Stimulated activated CD8-positive, alpha-beta memory T cell treated with anti-CD3 and anti-CD28 coated beads, Interleukin-4, amount 100 ng/mL, for 24 hours (primary cell): ENCODE data around the gene LSM2.
"Not testable (repeated sequence)": the region's sequence is repeated elsewhere in the genome, so short reads cannot be mapped to it uniquely, and the experiment has no call there.

Experiments
- DNase-seq: peaks from one replicate; pipeline ENCODE4 v3.0.0-alpha.2; 2020; ENCODE audit warnings: low read depth

LSM2 gene

DNA sequence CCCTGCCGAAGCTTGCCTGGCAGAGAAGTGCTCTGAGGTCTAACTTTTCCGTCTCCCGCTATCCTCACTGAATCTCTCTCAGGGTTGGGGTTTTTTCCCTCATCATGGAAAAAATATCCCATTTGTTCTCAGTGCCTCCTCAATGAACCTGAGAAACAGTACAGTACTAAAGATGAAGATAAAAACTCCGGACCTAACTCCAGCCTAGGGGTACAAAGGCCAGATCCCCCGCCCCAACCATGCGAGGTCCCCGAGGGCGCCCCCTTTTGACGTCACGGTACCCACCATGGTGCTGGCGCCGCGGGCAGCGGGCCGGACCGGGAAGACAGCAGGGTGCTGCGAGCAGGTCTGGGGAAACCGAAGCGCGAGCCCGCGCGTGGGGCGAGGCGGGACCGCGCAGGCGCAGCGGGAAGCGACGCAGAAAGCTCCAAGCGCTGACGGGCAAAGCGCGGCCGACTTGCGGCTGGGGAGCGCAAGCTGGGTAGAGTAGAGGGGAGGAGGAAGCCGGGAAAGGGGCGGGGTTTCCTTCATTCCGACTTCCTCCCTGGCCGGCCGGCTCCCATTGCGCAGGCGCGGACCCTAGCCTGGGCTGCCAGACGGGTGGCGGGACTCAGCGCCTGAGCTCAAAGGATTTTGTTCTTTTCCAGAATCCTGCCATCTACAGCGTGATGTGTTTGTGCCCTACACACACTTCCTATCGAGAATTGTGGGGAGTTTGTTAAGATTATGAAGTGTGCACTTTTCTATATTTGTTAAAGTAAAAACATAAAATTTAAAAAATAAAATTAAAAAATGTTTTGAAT is at the start of gene LSM2:
Gene LSM2 (minus strand): TSS at position 497 of the 803 bp plus-strand sequence. CDS start 209 bp downstream, at position 288.
- DNase-seq = peak; percentile 95

DNA sequence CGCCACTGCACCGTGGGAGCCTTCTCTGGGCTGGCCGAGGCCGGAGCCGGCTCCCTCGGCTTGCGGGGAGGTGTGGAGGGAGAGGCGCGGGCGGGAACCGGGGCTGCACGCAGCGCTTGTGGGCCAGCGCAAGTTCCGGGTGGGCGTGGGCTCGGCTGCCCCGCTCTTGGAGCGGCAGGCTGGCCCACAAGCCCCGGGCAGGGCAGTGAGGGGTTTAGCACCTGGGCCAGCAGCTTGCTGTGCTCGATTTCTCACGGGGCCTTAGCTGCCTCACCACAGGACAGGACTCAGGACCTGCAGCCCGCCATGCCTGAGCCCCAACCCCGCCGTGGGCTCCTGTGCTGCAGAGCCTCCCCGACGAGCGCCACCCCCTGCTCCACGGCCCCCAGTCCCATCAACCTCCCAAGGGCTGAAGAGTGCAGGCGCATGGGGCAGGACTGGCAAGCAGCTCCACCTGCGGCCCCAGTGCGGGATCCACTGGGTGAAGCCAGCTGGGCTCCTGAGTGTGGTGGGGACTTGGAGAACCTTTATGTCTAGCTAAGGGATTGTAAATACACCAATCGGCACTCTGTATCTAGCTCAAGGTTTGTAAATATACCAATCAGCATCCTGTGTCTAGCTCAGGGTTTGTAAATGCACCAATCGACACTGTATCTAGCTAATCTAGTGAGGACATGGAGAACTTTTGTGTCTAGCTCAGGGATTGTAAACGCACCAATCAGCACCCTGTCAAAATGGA is 45.4 kb upstream of the LSM2 start:
- not testable (repeated sequence) for DNase-seq

GRCh38 chr6:31851485-31851832 is 44.7 kb upstream of the LSM2 start:
- DNase-seq = no peak

GRCh38 chr6:31850765-31851484 is 44.2 kb upstream of the LSM2 start:
- DNase-seq = no peak

GRCh38 chr6:31847276-31847978 is 40.7 kb upstream of the LSM2 start:
- DNase-seq = no peak

DNA sequence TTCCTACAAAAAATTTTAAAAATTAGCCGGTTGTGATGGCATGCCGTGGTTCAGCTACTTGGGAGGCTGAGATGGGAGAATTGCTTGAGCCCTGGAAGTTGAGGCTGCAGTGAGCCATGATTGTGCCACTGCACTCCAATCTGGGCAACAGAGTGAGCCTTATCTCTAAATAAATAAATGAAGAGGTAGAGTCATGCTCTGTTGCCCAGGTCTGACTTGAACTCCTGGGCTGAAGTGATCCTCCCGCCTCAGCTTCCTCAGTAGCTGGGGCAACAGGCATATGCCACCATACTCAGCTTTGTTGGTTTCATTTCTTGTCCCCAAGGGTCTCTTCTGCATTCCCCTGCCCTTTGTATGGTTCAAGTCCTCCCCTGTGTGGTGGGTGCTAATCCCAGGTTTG is 37.7 kb upstream of the LSM2 start:
- DNase-seq = no peak

GRCh38 chr6:31842053-31842452 is 35.3 kb upstream of the LSM2 start:
- DNase-seq = no peak

DNA sequence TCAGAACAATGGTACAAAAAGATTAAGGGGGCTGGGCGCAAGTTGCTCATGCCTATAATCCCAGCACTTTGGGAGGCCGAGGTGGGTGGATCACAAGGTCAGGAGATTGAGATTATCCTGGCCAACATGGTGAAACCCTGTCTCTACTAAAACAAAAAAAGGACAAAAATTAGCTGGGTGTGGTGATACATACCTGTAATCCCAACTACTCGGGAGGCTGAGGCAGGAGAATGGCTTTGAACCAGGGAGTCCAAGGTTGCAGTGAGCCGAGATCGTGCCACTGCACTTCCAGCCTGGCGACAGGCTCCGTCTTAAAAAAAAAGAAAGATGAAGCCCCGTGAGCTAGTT is 33.0 kb upstream of the LSM2 start:
- not testable (repeated sequence) for DNase-seq

GRCh38 chr6:31838968-31839367 is 32.2 kb upstream of the LSM2 start:
- no peak for DNase-seq

- not testable (repeated sequence) for DNase-seq
Measured at GRCh38 chr6:31838114-31838553, 31.4 kb upstream of the LSM2 start.

- no peak for DNase-seq
Measured at GRCh38 chr6:31837369-31838113, 30.8 kb upstream of the LSM2 start.

DNA sequence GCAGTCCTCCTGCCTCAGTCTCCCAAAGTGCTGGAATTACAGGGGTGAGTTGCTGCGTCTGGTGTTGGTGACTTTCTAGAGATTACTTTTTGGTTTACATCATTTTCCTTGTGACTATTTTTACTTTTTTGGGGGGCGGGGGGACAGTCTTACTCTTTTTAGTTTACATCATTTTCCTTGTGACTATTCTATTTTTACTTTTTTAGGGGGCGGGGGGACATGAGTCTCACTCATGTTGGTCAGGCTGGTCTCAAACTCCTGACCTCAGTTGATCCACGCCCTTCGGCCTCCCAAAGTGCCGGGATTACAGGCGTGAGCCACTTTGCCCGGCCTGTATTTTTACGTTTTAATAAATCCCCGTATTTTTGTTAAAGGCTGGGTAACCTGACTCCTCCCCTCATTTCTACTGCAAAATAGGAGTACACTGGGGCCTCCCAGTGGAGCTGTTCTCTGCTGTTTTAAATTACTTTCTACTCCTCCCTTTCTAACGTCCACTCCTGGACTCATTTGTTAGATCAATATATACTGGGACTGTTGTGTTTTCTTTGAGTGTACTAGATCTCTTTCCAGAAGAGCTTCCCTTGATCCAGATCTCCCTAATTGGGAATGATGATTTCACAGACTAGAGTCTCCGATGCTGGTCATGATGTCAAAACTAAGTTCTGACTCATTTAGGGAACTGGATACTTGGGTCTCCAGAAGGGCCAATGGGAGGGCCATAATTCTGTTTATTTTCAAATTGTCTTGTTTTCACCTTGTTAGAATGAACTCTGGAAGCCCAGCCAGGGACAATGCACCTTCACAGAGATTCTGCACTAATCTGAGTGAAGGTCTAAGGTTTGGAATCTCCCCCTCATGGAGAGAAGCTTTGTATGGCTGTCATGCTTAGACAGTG is 30.0 kb upstream of the LSM2 start:
- DNase-seq = no peak

DNA sequence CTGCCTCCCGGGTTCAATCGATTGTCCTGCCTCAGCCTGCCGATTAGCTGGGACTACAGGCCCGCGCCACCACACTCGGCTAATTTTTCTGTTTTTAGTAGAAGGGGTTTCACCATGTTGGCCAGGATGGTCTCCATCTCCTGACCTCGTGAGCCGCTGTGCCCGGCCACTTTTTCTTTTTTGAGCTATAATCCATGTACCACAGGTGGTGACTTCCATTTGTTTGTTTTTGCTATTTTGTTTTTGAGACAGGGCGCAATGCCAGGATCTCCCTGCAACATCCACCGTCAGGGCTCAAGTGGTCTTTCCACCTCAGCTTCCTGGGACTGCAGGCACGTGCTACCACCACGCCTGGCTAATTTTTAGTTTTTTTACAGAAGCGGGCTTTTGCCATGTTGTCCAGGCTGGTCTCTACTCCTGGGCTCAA is 29.3 kb upstream of the LSM2 start:
- no peak for DNase-seq

DNA sequence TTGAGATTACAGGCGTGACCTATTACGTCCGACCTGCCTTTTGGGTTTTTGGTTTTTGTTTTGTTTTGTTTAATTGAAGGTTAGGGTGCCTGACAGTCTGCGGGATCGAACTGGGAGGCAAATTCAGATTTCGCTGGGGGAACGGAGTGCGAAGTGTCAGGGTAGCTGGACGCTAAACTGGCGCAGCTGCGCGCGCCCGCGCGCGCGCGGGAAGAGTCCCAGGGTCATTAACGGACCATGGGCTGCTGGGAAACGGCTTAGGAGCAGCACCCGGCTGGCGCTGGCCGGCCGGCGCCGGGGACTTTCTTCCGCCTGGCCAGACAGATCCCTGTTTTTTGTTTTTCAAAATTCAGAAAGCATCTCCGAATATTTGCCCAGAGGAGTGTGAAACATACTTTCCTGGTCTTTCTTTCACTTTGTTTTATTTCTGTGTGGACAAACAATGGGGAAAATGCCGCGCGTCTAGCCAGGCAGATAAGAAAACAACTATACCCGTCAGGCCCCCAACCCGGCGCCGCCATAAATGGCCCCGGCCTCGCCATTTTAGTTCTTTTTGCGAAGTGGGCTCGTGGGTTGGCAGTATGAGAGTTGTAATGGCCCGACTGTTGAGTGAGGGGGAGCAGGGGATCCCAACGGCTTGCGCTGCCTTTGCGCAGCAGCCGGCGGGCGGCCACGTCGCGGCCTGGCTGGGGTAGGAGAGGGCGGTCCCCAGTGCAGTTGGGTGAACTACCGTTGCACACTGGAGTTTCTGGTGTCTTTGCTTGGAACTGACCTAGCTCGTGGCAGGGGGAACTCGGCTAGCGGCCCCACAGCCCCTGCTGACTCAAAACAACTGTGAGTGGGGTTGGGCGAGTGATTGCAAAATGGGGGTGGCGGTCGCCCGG is 27.8 kb upstream of the LSM2 start:
- DNase-seq = peak; percentile 60

DNA sequence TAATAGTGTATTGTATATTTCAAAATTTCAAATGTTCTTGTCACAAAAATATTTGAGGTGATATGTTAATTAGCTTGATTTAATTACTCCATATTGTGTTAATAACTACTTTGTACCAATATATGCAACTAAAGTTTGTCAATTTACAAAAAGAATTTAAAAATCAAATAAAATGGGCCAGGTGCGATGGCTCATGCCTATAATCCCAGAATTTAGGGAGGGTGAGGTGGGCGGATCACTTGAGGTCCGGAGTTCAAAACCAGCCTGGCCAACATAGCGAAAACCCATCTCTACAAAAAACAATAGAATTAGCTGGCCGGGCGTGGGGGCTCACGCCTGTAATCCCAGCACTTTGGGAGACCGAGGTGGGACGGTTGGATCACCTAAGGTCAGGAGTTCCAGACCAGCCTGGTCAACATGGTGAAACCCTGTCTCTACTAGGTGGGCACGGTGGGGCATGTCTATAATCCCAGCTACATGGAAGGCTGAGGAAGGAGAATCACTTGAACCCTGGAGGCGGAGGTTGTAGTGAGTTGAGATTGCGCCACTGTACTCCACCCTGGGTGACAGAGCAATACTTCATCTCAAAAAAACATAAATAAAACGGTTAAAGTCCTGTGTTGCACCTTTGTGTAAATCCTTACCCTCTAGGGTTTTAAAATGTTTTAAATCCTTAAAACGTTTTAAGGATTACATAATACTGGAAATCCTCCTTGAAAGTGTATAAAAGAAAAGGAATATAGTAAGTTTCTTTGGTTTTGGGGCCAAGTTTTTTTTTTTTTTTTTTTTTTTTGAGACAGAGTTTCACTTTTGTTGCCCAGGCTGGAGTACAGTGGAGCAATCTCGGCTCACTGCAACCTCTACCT is 24.8 kb upstream of the LSM2 start:
- DNase-seq = no peak

GRCh38 chr6:31830886-31831335 is 24.1 kb upstream of the LSM2 start:
- no peak for DNase-seq

GRCh38 chr6:31829633-31830283 is 23.0 kb upstream of the LSM2 start:
- no peak for DNase-seq
